ENCODE data around the gene WDR81.

GRCh38 chr17:1776328-1776727 is 51.8 kb downstream of the WDR81 start:
- TF ChIP-seq CTCF (IDR thresholded peaks at IDR 0.05; ENCODE audit: low read length): no peak
- no peak for TF ChIP-seq EZH2 (IDR thresholded peaks at IDR 0.05; ENCODE audit: borderline replicate concordance, low read length)

All from OCI-LY1 (cell line).